Stimulated activated CD8-positive, alpha-beta memory T cell treated with anti-CD3 and anti-CD28 coated beads, Interleukin-2, amount 100 ng/mL, for 48 hours (primary cell): ENCODE results near the gene ACOT11.
"Not testable (repeated sequence)": the region's sequence is repeated elsewhere in the genome, so short reads cannot be mapped to it uniquely, and the experiment has no call there.

Experiments used
- DNase-seq, 2 donors: peaks; one replicate each; pipeline ENCODE4 v3.0.0-alpha.2; 2020; ENCODE audit warnings: low read depth in 2 of 2

The ACOT11 gene

GRCh38 chr1:54608566-54609230 is 60.7 kb downstream of the ACOT11 start:
- no peak for DNase-seq

DNA sequence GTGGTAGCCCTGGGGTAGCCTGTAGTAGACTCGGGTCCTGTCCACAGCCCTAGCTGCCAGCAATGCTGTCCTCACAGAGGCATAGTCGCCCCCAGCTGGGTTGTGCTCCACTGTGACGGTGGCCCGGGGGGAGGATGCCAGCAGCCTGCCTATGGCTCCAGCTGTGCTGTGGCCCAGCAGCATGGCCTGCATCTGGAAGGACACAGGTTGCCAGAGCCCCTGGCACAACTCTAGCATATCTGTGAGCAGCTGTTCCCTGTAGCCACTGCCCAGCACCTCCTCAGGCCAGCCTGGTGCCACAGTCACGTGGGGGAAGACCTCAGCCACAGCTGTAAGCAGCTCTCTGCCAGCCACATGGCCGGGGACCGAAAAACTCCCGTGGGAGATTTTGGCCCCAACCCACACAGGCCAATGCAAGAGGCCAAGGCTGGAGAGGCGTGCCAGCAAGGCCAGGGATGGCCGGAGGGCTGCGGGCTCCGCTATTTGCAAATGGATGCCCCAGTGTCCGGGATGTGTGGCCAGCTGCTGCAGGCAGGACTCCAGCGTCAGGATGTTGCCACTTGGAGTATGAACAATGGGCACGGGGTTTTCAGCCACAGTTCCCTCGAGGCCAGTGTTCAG is 61.4 kb downstream of the ACOT11 start:
- no peak for DNase-seq

DNA sequence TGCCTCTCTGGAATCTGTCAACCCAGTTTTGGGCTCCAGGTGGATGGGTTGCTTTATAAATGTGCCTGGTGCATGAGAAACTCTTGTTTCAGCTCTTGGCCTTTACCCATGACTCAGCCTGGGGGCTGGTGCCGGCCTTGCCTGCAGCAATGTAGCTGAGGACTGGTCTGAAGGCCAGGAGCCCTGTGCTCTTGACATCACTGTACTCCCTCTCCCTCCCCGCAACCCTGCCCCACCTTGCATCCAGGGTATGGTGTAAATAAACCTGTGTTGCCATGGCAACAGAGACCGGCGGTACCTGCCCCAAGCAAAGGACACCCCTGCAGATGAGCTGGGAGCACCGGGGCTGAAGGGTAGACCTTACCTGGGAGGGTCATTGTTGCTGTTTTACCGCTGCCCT is 62.0 kb downstream of the ACOT11 start:
- DNase-seq: no peak

- no peak for DNase-seq
Measured at GRCh38 chr1:54610601-54611580, 62.9 kb downstream of the ACOT11 start.

DNA sequence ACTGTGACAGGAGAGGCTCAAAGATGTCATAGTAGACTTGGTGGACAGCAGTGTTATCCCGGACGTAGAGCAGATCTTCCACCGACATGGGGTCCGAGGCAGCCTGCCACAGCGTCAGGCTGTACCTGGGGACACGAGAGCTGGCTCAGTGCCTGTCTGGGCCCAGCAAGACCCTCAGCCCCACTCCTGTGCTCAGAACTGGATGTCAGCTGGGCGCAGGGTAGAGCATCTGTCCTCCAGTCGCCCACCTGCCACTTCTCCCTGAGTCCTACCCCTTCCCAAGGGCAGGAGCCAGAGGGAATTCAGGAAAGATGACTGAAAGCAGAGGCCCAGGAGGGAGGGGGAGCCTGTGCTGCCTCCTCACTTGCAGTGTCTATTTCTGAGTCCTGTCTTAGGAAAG is 63.6 kb downstream of the ACOT11 start:
- no peak for DNase-seq

DNA sequence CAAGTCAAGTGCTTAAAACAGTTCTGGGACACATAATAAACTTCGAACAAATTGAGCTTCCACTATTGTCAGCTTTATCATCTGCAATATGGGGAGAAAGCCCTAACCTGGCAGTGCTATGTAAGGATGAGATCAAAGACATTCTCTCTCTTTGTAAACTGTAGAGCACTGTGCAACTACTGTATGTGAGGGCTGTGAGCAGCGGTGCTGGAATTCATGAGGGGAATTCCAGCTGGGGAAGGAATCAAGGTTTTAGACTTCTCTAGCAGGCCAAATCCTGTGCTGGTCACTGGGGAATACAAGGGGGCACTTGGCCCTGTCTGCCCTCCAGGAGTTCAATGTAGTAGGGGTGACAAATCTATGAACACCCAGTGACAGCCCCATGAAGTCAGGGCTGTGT is 66.0 kb downstream of the ACOT11 start:
- DNase-seq: no peak

DNA sequence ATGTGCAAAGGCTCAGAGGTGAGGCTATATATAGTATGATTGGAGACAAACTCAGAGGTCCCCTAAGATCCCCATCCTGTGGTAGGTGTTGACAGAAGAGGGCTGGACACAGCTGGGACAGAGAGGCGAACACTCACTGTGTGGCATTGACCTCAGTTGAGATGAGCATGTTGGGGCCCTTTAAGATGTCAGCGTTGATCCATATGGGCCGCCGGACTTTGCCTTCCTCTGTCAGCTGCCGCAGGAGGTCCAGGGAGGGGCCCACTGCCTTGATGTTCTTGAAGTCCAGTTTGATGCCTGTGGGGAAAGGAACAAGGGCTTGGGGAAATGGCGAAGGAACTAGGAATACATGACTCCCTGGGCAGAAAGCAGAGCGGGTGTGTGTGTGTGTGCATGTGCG is 66.5 kb downstream of the ACOT11 start:
- no peak for DNase-seq

DNA sequence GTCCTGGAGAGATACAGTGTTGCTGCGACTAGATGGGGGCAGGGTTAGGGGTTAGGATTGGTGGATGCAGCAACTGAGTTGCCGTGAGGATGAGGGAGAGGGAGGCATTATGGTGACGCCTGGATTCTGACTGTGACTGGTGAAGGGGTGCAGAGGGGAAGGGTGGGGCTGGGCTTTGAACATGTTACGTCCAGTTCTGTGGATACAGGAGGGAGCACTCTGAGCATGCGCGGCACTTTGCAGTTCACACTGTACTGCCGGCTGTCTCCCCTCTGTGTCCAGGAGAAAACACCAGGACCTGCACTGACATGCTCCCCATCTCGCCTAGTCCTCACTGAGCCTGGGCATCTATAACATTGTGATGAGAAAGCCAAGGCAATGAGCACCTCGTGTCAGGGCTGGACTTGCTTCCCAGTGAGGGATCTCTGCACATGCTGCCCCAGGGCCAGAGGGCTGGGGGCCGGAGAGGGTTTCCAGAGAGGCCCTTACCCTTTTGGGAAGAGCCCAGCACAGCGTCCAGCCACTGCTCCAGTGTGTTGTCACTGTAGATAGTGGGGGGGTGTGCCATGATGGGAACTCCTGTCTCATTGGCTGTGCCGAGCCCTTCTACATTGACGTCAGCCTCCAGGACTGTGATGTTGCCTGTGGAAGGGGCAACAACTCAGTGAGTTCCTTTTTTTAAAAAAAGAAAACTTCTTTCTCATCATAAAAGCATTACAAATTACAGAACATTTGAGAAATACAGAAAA is 67.7 kb downstream of the ACOT11 start:
- DNase-seq: no peak

DNA sequence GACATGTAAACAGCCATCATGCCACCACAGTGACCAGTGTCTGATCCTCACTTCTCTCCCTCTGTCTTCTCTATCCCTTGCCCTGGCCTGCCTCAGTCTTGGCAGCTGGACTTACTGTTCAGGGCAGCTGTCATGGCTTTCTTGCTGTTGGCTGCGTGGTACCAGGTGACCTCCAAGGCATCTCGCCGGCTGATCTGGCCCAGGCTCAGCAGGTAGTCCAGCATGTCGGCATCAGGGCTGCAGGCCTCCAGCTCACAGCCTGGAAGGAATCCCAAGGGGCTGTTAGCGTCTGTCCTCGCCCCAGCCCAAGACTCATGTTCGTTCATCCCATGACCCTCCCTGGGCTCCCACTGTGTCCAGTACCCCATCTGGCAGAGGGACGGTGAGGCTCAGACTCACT is 71.7 kb downstream of the ACOT11 start:
- DNase-seq: no peak

DNA sequence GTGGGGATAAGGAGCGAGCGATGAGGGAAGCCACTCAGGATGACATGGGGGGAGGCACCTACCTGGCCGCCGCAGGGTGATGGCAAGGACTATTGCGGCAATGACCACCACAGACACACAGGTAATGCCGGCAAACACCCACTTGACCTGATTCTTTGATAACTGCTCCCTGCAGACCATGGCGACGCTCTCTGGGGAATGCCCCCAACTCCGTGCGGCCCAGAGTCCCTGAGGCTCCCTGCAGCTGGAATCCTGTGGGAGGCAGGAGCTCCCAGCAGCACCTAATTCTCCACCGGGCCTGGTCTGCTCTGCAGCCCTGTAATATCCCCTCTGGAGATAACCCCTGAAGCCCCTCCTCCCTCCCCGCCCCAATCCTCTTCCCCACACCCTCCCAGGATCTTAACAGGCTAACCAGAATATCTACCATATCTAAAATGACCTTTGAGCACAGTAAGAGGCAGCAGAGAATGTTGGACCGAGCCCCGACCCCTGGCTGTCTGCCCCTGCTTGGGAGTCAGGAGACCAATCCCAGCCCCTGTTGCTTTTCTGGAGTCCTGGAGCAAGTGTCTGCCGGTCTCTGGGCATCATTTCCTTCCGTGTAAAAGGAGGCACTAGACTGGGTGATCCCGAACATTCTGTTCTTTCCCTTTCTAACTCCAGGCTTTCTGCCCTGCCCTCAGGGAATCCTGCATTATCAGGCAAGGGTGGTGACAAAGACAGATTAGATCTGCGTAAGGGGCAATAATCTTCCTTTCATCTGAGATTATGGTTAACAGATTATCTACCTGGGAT is 75.4 kb downstream of the ACOT11 start, which contains the start of gene FAM151A:
TSS of gene FAM151A (minus strand) at position 310 of the 792 bp plus-strand sequence. CDS start at position 180, 130 bp downstream.
- DNase-seq: no peak

- no peak for DNase-seq
Measured at GRCh38 chr1:54624466-54625464, 76.7 kb downstream of the ACOT11 start.

DNA sequence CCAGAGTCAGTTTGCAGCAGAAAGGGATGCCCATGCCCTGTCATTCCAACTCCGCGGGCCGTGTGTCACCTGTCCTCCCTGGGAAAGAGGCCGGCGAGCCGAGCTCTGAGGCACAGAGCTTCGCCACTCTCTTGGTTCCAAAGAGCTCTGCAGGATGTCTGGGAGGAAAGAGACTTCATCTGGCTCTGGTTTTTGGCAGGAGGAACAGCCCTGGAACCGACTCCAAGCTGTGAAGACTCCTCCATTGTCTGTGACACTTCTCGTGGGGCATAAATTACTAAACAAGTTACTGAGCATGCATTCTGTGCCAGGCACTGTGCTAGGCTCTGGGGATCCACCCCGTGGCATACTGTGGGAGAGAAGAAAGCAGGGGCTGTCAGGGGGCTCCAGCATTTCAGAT is 79.2 kb downstream of the ACOT11 start:
- DNase-seq: no peak

GRCh38 chr1:54635804-54636203 is 87.8 kb downstream of the ACOT11 start:
- DNase-seq: not testable (repeated sequence)

DNA sequence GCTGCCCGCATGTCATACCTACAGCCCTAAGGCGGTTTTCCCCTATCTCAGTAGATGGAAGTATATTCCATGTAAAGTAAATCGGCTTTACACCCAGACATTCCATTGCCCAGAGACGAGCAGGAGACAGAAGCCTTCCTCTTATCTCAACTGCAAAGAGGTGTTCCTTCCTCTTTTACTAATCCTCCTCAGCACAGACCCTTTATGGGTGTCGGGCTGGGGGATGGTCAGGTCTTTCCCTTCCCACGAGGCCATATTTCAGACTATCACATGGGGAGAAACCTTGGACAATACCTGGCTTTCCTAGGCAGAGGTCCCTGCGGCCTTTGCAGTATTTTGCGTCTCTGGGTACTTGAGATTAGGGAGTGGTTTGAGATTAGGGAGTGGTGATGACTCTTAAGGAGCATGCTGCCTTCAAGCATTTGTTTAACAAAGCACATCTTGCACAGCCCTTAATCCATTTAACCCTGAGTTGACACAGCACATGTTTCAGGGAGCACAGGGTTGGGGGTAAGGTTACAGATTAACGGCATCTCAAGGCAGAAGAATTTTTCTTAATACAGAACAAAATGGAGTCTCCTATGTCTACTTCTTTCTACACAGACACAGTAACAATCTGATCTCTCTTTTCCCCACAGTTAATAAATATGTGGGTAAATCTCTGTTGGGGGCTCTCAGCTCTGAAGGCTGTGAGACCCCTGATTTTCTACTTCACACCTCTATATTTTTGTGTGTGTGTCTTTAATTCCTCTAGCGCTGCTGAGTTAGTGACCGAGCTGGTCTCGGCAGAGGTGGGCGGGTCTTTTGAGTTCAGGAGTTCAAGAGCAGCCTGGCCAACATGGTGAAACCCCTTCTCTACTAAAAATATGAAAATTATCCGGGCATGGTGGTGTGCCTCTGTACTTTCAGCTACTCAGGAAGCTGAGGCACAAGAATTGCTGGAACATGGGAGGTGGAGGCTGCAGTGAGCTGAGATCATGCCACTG is 88.7 kb downstream of the ACOT11 start:
- DNase-seq: not testable (repeated sequence)

DNA sequence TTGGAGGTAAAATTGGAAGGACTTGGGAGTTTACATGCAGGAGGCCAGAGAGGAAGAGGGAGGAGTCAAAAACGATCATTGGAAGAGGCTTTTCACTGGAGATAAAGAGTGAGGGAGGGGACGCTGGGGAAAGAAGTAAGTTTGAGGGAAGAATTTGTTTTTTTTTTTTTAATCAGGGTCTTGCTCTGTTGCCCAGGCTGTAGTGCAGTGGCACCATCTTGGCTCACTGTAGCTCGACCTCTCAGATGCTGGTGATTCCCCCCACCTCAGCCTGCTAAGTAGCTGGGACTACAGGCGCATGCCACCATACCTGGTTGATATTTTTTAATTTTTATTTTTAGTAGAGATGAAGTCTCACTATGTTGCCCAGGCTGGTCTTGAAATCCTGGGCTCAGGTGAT is 92.3 kb downstream of the ACOT11 start:
- DNase-seq: no peak

GRCh38 chr1:54640863-54641836 is 93.1 kb downstream of the ACOT11 start, which contains the start of gene MROH7:
TSS of gene MROH7 (plus strand) at chr1:54641786. CDS start at chr1:54652927, 11,141 bp downstream.
- DNase-seq: no peak

- DNase-seq: no peak
Measured at GRCh38 chr1:54643736-54644135, 95.7 kb downstream of the ACOT11 start.
